Natural killer cell (primary cell): ENCODE data around the gene PIGO. TPM values are rescaled to one million over a fixed set of nuclear protein-coding genes. Genes with fewer than 3 reads are reported as not detected.

ENCODE experiments used
- ATAC-seq, 3 donors: fragments of 150-1000 bp in 2 of 3; fragments of 200-7000 bp in 1 of 3; cut with Tn5 transposase; 1 replicate in 1 of 3; 2 replicates in 2 of 3; pipeline ENCODE4 v1.10.0; 2021; ENCODE audit warnings: mild to moderate bottlenecking in 2 of 3, moderate library complexity in 2 of 3
- DNase-seq, 2 donors: peaks; one replicate each; pipeline versions ENCODE4 v3.0.0 to v3.0.0-alpha.2; 2013 to 2021; ENCODE audit warnings: mixed read lengths in 1 of 2
- H3K27ac ChIP-seq: one replicate; pipeline ENCODE4 v1.5.1; 2013; ENCODE audit warnings: mild to moderate bottlenecking, low read length
- H3K27me3 ChIP-seq: one replicate; pipeline ENCODE4 v1.6.1; 2013; ENCODE audit warnings: low read length; ENCODE audit not compliant: control insufficient read depth, insufficient read depth
- H3K36me3 ChIP-seq: one replicate; pipeline ENCODE4 v1.6.1; 2013; ENCODE audit warnings: low read length; ENCODE audit not compliant: control insufficient read depth, insufficient read depth
- H3K4me1 ChIP-seq: one replicate; pipeline ENCODE4 v1.6.1; 2013; ENCODE audit warnings: low read length; ENCODE audit not compliant: control insufficient read depth, insufficient read depth
- H3K4me3 ChIP-seq: one replicate; pipeline ENCODE4 v1.5.1; 2013; ENCODE audit warnings: low read length
- H3K9me3 ChIP-seq: one replicate; pipeline ENCODE4 v1.6.1; 2013; ENCODE audit warnings: low read length; ENCODE audit not compliant: control insufficient read depth, insufficient read depth
- H3K27ac Mint-ChIP-seq, 2 donors: one replicate each; pipeline ENCODE4 v1.8.0; 2022; ENCODE audit warnings: mild to moderate bottlenecking in 2 of 2, mixed read lengths in 2 of 2, moderate library complexity in 1 of 2
- H3K27me3 Mint-ChIP-seq, 2 donors: one replicate each; pipeline ENCODE4 v1.8.0; 2022; ENCODE audit warnings: low read depth in 2 of 2, mixed read lengths in 2 of 2
- H3K36me3 Mint-ChIP-seq: one replicate; pipeline ENCODE4 v1.8.0; 2022; ENCODE audit warnings: mixed read lengths
- H3K4me1 Mint-ChIP-seq, 2 donors: one replicate each; pipeline ENCODE4 v1.8.0; 2022; ENCODE audit warnings: mixed read lengths in 2 of 2
- H3K4me3 Mint-ChIP-seq: one replicate; pipeline ENCODE4 v1.8.0; 2022; ENCODE audit warnings: mild to moderate bottlenecking, moderate library complexity, mixed read lengths
- H3K9me3 Mint-ChIP-seq, 2 donors: one replicate each; pipeline ENCODE4 v1.8.0; 2022; ENCODE audit warnings: mixed read lengths in 2 of 2
- WGBS: methylation state at CpG from one replicate; pipeline ENCODE4 v1.1.7; 2013; ENCODE audit warnings: missing lambda C conversion rate; ENCODE audit not compliant: insufficient coverage; 5-methylcytosine and 5-hydroxymethylcytosine counted together
- intact Hi-C: fragments of 100-400 bp; cut with micrococcal nuclease; formaldehyde crosslinking; loops from one replicate; pipeline ENCODE4 v1.14.2; 2022
- total RNA-seq, 4 donors: library from RNA; stranded (reverse); fragments of 120-200 nt in 1 of 4; gene quantifications; one replicate each; pipeline versions ENCODE4 v1.2.3 to v1.2.4, GENCODE V29; 2013 to 2022
- TF ChIP-seq, protein P1 (sequence below): fragments of 200-600 bp; IDR thresholded peaks from one replicate; pipeline ENCODE4 v1.8.0; 2022; ENCODE audit warnings: antibody characterized with exemption

The PIGO gene
- total RNA-seq, 3 donors from 2014 or later (not counting 1 experiment from before 2014, with no cell fraction given), result 23.6 to 28.2 (median 27.7) TPM

DNA sequence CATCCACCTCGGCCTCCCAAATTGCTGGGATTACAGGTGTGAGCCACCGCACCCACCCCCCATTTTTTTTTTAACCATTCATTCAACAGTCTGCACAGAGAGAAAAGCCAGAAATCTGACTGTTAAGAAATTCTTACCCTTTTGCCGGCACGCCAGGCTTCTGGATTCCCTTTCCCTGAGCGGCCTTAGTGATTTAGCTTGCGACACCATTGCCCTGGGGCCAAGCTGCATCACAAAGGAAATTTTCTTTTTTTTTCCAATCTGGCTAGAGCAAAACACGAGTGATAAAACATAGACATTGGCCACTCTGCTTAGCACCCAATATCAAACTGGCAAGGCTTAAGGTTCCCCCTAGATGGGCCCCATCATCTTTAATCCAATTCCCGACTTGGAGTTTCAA is 40.5 kb upstream of the PIGO start:
- no peaks in the 10 kb centered on the region for H3K4me1 ChIP-seq
- Mint-ChIP-seq H3K36me3 (no peaks in the 10 kb centered on the region), H3K27me3 (peaks cover 9 to 14% of the 10 kb centered on the region in 2 donors), H3K27ac (no peak overlapping the region), H3K4me1 (no peaks in the 10 kb centered on the region), H3K9me3 (no peaks in the 10 kb centered on the region), H3K4me3 (no peak overlapping the region)
- no peaks in the 10 kb centered on the region for H3K36me3 ChIP-seq
- intact Hi-C loops, result no loop called here
- H3K9me3 ChIP-seq, result peaks cover 5% of the 10 kb centered on the region
- H3K27me3 ChIP-seq, result no peaks in the 10 kb centered on the region
- no peak for ATAC-seq
- DNase-seq, result no peak
- TF ChIP-seq, protein P1, sequence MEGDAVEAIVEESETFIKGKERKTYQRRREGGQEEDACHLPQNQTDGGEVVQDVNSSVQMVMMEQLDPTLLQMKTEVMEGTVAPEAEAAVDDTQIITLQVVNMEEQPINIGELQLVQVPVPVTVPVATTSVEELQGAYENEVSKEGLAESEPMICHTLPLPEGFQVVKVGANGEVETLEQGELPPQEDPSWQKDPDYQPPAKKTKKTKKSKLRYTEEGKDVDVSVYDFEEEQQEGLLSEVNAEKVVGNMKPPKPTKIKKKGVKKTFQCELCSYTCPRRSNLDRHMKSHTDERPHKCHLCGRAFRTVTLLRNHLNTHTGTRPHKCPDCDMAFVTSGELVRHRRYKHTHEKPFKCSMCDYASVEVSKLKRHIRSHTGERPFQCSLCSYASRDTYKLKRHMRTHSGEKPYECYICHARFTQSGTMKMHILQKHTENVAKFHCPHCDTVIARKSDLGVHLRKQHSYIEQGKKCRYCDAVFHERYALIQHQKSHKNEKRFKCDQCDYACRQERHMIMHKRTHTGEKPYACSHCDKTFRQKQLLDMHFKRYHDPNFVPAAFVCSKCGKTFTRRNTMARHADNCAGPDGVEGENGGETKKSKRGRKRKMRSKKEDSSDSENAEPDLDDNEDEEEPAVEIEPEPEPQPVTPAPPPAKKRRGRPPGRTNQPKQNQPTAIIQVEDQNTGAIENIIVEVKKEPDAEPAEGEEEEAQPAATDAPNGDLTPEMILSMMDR, result no peak
- WGBS, result 91% methylated on average over 8 of the region's 8 CpGs
- no peak overlapping the region for H3K27ac ChIP-seq
- no peak overlapping the region for H3K4me3 ChIP-seq

DNA sequence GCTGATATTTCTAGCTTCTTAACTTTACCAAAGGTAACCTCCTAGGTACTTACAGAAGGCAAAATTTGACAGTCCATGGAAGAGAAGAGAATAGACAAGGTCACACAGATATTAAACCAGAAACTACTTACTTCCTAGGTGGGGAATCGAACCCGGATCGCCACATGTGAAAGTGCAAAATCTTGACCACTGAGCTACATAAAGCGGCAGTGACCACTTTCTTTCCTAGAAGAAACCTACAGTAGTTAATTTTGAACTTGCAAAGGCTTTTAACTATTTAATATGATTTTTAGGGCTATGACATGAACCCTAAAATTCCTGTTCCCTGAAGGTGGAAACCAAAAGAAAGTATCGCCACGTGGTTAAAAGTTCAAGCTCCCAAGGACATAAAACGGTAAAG is 39.6 kb upstream of the PIGO start:
- no peaks in the 10 kb centered on the region for H3K4me1 ChIP-seq
- H3K27ac Mint-ChIP-seq, result no peak overlapping the region
- no peak overlapping the region for H3K4me3 ChIP-seq
- no peaks in the 10 kb centered on the region for H3K36me3 Mint-ChIP-seq
- H3K9me3 Mint-ChIP-seq, result no peaks in the 10 kb centered on the region
- ATAC-seq (no peak), DNase-seq (no peak)
- H3K36me3 ChIP-seq, result no peaks in the 10 kb centered on the region
- 94% methylated on average over 7 of the region's 7 CpGs for WGBS
- peaks cover 11 to 14% of the 10 kb centered on the region in 2 donors for H3K27me3 Mint-ChIP-seq
- TF ChIP-seq, protein P1, result no peak
- no peaks in the 10 kb centered on the region for H3K4me1 Mint-ChIP-seq
- H3K4me3 Mint-ChIP-seq, result no peak overlapping the region
- no peaks in the 10 kb centered on the region for H3K9me3 ChIP-seq
- H3K27ac ChIP-seq, result no peak overlapping the region
- H3K27me3 ChIP-seq, result no peaks in the 10 kb centered on the region
- intact Hi-C loops, result no loop called here

DNA sequence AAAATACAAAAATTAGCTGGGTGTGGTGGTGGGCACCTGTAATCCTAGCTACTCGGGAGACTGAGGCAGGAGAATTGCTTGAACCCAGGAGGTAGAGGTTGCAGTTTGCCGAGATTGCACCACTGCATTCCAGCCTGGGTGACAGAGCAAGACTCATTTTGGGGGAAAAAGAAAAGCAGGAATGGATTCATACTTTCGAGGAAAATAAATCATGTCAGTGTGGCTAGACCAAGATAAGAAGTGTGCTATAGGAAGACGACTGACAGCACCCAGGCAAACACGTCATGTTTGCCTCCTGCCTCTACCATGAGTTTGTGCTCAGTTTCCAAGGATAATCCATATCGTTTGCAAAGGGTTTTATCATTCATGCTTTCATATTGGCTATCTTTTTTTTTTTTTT is 38.5 kb upstream of the PIGO start:
- H3K4me3 ChIP-seq, result no peak overlapping the region
- no peaks in the 10 kb centered on the region for H3K4me1 Mint-ChIP-seq
- DNase-seq (no peak), ATAC-seq (no peak)
- no peak overlapping the region for H3K27ac ChIP-seq
- intact Hi-C loops, result no loop called here
- H3K27ac Mint-ChIP-seq, result no peak overlapping the region
- H3K36me3 Mint-ChIP-seq, result no peaks in the 10 kb centered on the region
- H3K27me3 ChIP-seq, result no peaks in the 10 kb centered on the region
- no peaks in the 10 kb centered on the region for H3K9me3 ChIP-seq
- H3K9me3 Mint-ChIP-seq, result no peaks in the 10 kb centered on the region
- WGBS, result 85% methylated on average over 6 of the region's 6 CpGs
- no peaks in the 10 kb centered on the region for H3K36me3 ChIP-seq
- H3K4me3 Mint-ChIP-seq, result no peak overlapping the region
- peaks cover 11 to 14% of the 10 kb centered on the region in 2 donors for H3K27me3 Mint-ChIP-seq
- TF ChIP-seq, protein P1, result no peak
- no peaks in the 10 kb centered on the region for H3K4me1 ChIP-seq

DNA sequence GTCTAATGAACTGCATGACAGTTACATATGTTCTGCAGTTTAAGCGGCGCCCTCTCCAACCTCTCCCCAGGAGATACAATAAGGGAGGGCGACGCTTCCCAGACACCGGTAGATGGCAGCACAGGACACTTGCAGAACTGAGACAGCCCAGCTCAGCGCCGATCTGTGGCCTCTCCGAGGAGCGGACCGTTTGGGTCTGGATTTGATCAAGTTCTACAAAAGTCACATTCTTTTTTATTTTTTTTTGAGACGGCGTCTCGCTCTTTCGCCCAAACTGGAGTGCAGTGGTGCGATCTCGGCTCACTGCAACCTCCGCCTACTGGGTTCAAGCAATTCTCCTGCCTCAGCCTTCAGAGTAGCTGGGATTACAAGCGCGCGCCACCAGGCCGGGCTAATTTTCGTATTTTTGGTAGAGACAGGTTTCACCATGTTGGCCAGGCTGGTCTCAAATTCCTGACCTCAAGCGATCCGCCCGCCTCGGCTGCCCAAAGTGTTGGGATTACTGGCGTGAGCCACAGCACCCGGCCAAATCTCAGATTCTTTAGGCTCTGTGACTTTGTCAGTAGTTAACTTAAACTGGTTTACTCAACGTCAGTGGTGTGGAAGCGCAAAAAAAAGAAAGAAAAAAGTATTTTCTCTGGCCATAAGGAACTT is 20.6 kb upstream of the PIGO start:
- Histone ChIP-seq H3K4me1 (peaks cover 41% of the 10 kb centered on the region), H3K9me3 (no peaks in the 10 kb centered on the region), H3K4me3 (peak overlapping the region; percentile 67), H3K27ac (peak overlapping the region; percentile 79), H3K27me3 (no peaks in the 10 kb centered on the region), H3K36me3 (no peaks in the 10 kb centered on the region)
- intact Hi-C loops, result loop anchor here (1.0 to 10.0 kb wide), 7 partner anchors 14 to 698 kb away; partner anchors contain the start of genes HINT2, SPAG8, STOML2 and UNC13B
- no peaks in the 10 kb centered on the region for H3K36me3 Mint-ChIP-seq
- peaks cover 0 to 9% of the 10 kb centered on the region in 2 donors for H3K27me3 Mint-ChIP-seq
- WGBS, result 33% methylated on average over 29 of the region's 30 CpGs
- no peaks in the 10 kb centered on the region for H3K9me3 Mint-ChIP-seq
- TF ChIP-seq, protein P1, result peak; percentile 96
- DNase-seq, result peak; percentile 73 to 97
- ATAC-seq, result peak; percentile 51 to 84 (median 66)
- H3K4me3 Mint-ChIP-seq, result peak overlapping the region; percentile 97
- H3K4me1 Mint-ChIP-seq, result peaks cover 38 to 45% of the 10 kb centered on the region in 2 donors
- peak overlapping the region; percentile 92 to 95 for H3K27ac Mint-ChIP-seq
